ENCODE measurements around the gene LONRF2.
"Not testable (repeated sequence)": the region's sequence is repeated elsewhere in the genome, so short reads cannot be mapped to it uniquely, and the experiment has no call there.

Gene LONRF2

DNA sequence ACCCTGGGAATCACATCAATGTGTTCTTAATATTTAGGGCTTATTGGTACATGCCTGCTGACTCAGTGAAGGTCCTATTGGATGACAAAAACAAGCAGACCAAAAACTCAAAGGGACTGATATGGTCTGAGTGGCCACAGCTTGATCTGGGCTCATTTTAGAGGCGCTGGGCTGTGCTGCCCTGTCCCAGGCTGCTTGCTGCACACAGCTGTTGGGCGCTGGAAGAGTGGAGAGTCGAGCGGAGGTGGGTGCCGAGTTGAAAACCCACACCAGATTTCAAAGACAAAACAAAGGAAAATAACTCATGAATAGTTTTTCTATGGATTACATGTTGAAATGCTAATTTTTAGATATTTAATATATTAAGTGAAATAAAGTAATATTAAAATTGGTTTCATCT, 68.5 kb downstream of the LONRF2 start:
- no peak for DNase-seq (ENCODE audit: low spot score)

DNA sequence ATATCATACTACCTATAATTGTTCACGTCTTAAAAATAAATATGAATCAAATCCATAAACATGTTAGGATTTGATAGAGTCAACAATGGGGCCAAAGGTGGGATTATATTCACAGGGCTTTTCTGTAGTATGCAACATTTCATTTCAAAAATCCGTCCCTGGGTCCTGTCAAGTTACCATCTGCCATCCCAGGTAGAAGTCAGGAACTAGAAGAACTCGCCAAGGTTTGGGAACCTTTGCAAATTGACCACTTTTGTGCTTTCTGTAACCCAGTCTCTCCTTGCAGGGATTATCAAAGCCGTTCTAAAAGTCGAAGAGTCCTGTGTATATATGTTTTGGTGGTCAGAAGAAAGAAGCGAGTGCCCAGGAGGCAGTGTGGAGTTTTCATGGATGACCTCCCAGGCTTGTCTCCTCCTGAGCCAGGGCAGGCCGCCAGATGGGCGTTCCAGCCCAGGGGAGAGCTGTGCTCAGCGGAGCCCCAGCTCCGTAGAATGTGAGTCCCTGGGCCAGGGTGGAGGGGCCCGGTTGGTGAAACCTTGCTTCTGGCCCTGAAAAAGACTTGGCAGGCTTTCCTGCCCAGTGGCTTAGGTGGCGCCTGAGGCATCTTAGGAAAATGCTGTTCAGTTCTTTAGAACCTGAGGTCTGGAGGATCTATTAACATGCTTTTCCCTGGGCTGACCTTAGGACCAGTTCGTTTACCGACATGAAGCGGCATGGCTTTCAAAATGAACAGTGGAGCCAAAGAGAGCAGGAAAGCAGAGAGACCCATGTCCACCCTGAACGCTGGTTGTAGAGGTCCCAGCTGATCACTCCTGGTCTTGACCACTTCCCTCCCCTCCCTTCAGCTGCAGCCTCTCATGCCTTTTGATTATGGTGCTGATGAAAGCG, 69.2 kb downstream of the LONRF2 start:
- no peak for DNase-seq (ENCODE audit: low spot score)

DNA sequence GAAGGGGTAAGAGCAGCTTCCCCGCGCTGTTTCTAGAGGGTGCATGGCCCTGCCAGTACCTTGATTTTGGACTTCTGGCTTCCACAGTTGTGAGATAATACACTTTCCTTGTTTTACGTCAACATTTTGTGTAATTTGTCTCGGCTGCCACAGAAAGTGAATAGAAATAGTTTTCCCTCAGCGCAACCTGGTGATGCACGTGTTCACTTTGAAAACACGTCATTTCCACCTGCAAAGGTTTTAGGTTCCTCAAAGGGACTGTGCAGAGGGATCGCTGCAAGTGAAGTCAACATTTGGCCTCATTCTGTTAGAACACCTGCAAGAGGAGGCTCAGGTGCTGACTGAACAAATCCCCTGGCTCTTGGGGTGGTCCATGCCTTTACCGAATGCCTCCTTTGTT, 71.7 kb downstream of the LONRF2 start:
- no peak for DNase-seq (ENCODE audit: low spot score)

DNA sequence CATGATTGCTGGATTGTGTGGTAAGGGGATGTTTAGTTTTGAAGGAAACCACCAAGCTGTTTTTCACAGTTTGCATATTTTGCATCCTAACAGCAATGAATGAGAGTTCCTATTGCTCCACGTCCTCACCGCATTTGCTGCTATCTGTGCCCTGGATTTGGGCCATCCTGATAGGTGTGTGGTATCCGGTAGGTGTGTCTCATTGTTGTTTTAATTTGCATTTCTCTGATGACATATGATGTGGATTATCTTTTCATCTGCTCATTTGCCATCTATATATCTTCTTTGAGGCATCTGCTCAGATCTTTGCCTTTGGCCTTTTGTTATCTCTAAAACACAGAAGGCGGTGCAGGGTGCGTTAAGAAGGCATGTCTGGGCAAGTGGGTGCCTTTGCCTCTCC, 73.3 kb downstream of the LONRF2 start:
- DNase-seq (ENCODE audit: low spot score), result no peak

DNA sequence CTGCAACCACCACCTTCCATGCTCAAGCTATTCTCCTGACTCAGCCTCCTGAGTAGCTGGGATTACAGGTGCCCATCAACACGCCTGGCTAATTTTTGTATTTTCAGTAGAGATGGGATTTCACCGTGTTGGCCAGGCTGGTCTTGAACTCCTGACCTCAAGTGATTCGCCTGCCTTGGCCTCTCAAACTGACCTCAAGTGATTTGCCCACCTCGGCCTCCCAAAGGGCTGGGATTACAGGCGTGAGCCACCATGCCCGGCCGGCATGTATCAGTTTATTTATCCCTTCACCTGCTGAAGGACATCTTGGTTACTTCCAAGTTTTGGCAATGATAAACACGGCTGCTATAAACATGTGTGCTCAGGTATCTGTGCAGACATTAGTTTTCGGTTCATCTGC, 73.7 kb downstream of the LONRF2 start:
- not testable (repeated sequence) for DNase-seq (ENCODE audit: low spot score)

DNA sequence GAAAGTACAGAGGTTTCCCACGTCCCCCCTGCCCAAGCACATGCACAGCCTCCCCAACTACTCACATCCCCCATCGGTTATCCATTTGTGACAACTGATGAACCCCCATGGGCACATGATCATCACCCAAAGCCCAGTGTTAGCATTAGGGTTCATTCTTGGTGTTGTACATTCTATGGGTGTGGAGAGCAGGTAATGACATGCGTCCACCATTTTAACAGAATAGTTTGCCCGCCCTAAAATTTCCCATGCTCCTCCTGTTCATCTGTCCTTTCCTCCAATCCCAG, 74.3 kb downstream of the LONRF2 start:
- DNase-seq (ENCODE audit: low spot score), result no peak

DNA sequence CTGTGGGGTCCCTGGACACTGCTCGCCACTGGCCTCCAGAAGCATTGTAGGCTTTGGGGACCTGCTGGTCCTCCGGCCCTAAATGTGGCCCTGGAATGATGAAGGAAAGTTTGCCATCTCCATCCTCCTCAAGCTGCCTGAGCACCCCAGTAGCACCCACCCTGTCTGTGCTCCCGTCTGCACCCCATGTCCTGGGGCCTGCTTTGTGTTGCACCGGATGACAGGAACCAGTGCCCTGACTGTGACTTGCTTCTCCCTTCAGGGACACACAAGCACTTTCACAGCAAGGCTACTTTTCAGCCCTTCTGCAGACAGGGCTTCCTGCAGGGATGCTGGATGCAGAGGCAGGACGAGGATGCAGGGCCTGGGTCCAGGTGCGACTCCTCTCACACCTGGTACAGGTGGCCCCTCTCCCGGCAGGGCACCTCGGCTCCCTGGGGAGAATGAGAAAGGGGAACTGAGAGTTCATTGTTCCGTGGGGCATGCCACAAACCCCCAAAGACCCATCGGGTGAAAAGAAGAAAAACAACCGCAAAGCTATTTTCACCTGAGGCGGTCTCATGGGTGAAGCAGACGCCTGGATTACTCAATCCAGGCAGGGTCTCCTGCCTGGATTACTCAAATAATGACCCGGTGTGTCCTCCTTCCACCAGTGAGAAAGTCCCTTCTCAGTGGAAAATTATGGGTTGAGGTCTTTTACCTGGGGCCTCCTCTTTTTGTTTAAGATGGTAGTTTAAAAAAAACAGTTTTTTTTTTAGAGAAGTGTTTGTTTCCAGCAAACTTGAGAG, 74.9 kb downstream of the LONRF2 start:
- no peak for DNase-seq (ENCODE audit: low spot score)

DNA sequence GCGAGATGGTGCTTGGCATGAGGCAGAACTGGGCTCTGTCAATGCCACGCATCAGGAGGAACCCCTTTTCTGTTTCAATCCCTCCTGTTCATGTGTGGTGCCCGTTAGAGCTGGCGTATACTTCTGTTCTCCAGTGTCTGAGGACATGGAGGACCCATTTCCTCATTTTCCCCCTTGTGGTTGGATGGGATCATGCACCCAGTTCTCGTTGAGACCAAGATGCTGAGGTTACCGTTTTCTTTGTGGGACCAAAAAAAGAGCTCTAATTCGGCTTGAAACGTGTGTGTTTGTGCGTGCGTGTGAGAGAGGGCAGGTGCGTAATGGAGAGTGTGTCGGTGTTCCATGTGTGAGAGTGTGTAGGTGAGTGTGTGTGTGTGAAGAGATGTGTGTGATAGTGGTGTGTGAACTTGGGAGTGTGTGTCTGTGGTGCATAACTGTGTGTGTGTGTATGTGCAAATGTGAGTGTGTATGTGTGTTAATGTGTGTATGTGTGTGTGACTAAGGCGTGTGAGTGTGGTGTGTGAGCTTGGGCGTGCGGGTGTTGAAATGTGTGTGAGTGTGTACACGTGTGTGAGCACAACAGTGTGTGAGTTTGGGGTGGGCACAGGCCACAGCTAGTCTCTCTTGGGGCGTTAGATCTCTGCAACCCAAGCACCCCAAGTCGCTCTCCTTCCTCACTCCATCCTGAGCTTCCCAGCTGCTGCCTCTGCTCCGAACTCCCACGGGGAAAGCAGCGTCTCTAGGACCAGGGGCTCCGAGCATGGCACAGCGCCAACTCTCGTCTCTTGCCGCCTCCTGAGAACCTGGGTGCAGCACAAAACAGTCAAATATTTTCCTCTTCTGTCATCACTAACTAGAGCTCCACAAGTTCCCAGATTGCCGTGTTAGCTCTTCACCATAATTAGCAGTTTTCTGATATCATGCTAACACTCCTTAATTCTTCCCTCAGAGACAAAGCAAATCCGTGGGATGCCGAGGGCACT, 75.8 kb downstream of the LONRF2 start:
- no peak for DNase-seq (ENCODE audit: low spot score)

DNA sequence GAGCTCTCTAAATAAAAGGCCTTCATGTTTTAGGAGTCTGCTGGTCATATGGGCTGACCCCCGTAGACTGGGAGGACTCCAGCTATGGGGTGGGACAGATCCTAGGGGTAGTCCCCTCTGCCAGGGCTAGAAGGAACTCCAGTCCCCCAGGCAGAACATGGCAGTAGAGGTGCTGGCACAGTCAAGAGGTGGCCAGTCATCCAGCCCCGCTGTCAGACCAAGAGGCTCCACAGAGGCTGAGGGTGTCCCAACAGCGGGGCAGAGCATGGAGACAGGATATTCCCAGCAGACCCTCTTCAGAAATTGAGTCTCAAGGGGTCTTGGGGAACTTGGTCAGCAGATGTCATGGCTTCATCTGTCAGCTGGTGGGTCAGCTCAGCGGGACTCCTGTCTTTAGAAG, 76.6 kb downstream of the LONRF2 start:
- DNase-seq (ENCODE audit: low spot score), result no peak

DNA sequence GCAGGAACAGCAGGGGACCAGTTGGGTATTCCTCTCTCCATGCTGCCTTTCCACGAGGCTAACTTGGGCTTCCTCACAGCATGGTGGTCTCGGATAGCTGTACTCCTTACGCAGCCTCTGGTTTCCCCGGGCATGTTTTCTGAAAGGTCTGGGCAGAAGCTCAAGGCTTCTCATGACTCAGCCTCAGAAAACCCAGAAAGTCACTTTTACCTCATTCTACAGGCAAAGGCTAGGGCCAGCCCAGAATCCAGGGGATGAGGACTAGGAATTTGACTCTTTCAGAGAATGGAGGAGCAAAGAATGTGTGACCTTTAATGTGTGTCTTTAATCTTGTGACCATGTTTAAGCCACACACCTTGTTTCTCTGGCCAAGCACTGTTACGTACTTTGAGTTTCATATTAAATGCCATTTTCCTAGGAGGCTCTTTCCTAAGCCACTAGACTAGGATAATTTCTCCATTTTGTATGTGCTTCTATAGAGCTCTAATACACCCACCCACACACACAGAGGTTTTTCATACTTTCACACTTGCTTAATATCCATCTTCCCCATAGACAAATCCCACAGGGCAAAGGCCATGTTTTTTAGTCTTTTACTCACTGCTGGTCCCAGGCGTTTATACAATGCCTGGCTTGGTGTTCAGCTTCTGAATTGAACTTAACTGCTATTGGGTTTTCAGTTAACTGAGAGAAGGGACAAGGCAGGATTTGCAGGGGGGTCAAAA, 77.3 kb downstream of the LONRF2 start:
- no peak for DNase-seq (ENCODE audit: low spot score)

DNA sequence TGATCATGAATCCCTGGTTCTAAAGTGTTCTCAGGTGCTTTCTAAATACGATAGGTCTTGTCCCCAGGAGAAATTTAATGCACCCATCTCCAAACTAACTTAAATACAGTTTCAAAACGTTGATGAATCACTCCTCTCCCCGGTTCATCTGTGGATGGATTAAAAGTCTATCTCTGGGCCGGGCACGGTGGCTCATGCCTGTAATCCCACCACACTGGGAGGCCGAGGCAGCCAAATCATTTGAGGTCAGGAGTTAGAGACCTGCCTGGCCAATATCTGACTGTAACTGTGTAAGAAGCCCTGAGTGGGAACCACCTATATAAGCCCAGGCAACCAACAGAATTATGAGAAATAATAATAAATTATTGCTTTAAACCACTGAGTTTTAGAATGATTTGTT, 78.7 kb downstream of the LONRF2 start:
- no peak for DNase-seq (ENCODE audit: low spot score)

DNA sequence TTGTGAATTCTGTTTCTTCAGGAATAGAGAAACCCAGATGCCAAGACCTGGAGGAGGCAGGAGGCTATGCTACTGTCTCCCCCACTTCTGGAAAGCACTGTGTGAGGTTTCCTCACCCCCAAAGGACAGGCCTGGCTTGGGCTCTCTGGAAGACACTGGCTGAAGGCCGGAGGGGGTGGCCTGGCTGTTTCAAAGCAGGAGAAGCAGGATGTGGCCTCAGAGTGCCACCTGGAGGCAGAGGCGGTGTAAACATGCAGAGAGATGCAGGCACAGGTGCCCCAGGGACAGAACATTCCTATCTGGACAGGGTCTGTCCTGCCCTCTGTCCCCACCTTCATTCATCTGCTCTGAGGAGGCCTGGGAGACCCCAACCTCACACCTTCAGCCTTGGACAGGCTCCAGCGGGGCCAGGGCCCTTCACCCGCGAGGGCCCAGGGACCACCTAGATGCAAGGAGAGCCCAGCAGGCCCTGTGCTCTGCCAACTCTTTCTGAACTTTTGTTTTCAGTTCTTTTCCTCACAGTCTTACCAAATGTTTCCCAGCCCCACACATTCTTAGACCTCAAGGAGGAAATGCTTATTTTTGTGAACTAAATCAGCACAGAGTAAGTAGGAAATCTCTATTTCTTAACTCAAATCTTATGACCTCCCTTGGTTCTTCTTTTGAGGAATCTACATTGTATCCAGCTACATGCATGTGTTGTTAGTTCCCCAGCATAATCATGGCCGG, 79.2 kb downstream of the LONRF2 start:
- peak; percentile 33 for DNase-seq (ENCODE audit: low spot score)

DNA sequence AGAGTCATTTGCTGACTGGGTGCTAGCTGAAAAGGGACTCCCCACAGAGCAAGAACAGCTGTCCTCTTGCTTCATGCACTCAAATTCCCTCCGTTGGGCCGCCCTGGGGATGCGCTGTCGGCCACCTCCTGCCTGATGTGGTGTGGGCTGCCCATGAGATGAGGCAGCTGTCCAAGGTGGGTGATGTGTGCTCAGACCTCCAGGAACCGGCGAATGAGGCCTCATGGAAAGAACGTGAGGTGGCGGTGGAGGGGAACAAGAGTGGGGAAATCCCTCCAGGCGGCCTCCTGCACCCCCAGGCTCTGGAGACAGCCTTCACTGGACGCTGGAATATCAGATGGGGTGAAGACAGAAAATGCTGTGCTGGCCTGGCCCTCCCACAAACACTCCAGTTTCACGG, 79.8 kb downstream of the LONRF2 start:
- no peak for DNase-seq (ENCODE audit: low spot score)

DNA sequence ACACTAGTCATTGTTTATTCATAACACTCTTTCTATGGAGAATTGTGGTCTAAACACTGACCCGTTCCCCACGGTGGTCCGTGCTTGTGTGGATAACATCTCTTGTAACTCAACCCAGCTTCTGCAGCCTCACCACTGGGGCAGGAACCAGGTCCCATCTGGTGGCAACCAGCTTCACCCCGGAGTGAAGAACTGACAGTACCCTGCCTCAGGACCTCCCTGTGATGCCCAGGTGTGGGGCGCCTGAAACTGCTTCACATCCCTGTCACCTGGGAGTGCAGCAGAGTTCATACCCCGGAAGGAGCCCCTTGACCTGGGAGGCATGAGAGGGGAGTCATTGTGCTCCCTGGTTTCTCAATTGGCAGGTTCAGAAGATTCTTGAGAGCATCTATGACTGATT, 81.1 kb downstream of the LONRF2 start:
- no peak for DNase-seq (ENCODE audit: low spot score)

DNA sequence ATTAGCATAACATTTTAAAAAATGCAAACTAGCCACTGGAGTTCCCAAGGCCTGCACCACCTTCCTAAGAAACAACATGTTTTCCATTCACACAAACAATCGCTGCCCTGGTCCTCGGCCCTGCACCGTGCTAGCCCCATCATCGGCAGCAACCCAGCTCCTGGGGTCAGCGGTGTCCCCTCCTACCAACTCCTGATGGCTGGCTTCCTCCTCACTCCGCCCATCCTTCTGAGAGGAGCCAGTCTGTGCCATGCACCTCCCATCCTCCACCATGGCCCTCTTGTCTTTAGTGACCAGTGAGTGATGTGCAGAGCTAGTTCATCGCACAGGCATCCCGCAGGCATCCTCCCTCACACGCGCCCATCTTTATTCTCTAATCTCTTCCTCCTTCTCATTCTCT, 81.9 kb downstream of the LONRF2 start:
- DNase-seq (ENCODE audit: low spot score), result no peak

DNA sequence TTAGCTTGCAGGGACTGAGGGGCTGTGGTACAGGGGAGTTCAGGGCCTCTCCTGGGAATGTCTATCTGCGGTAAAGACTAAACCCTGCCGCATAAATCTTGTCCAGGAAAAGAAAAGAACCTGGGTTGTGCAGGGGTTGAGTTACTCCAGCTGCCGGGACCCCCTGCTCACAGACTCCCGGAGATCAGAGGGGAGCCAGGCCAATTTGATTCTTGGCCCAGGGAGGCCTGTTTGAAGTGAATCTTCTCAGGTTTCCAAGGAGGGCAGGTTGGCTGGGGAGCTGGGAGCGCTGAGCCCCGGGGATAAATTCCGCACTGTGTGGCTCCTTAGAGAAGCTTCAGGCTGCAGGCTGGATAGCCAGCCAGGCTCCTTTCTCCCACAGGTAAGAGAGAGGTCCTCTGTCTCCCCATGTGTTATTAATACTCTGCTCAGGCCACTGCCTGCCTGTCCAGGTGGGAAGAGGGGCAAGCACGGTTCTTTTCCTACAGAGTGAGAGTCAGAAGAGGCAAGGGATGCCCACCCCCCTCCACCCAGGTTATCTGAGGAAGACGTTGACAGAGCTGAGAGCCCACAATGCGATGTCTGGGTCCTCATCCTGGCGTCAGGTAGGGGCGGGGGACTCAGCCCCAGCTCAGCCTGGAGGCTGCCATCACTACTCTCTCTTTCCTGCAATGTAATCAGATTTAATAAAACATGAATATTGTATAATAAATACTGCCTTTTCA, 82.7 kb downstream of the LONRF2 start:
- no peak for DNase-seq (ENCODE audit: low spot score)

DNA sequence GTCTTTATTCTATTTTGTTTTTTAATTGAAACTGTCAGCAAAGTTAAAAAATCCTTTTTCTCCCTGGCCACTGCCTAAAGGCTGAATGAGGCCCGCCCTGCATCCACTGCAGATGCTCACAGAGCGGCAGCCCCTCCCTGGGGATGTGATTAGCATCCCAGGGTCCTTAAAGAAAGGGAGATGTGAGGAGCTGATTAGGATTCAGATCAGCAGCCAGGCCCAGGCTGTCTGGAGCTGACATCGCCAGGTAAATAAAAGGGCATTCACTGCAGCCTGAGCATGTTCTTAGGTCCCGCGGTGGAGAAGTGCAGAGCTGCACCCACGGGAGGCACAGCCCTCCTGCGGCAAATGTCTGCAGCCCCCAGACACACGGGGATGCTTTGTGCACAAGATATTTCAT, 83.8 kb downstream of the LONRF2 start:
- DNase-seq (ENCODE audit: low spot score), result no peak

DNA sequence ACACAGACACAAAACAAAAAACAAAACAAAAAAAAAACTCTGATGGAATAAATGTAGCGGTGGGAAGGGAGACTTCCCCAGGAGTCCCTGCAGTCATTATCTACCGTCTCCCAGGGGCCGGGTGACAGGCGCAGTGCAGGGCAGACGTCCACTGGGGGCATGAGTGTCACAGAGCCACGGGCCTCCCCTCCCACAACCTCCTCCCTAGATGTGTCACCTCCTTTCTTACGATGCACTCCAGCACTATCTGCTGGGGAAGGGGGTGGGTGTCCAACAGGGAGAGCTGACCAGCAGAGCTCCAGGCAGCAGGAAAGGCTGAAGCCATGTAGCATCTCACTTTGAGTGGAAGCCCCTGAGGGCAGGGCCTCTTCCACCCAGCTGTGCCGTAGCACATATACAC, 84.5 kb downstream of the LONRF2 start:
- no peak for DNase-seq (ENCODE audit: low spot score)

DNA sequence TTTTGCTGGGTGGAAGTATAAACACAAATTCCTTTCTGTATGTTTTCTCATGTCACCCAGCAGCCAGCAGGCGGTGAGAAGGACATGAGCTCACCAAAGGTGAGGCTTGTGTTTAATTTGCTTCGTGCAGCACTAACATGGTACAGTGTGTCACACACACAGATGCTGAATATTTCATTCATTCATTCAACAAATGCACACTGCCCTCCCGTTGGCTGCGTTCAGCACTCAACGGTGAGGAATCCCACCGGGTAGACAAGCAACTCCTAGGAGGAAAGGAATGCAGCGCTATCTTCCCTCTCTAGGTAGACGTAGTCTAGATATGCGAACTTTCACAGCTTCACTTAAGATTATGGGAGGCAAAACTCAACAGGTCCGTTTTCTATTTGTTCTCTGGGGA, 85.1 kb downstream of the LONRF2 start:
- no peak for DNase-seq (ENCODE audit: low spot score)

DNA sequence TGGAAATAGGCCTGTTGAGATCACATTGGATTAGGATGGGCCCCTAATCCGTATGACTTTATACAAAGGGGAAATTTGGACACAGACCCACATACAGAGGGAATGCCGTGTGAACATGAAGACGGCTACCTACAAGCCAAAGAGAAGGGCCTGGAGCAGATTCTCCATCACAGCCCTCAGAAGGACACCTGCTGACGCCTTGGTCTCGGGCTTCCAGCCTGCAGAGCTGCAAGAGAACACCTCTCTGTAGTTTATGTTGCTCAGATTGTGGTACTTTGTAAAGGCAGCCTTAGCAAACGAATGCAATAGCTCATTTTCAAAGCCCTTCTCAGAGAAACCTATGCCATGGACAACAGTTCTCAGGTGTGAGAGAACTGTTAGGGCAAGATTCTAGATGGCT, 86.1 kb downstream of the LONRF2 start:
- DNase-seq (ENCODE audit: low spot score), result no peak

All from activated CD4-positive, alpha-beta T cell treated with anti-CD3 and anti-CD28 coated beads, Interleukin-2, Interleukin-4, amounts not matched to agents 100 ng/mL and 50 ng/mL, durations not matched to agents 16 hours and 8 hours (primary cell).